Brain microvascular endothelial cell (primary cell): ENCODE measurements around the gene NEIL1.

Experiments
- DNase-seq: peaks from one replicate; pipeline ENCODE4 v3.0.0-alpha.2; 2020
- H3K27ac ChIP-seq: fragments of 250-450 bp; sonication (Bioruptor Pico); 2 replicates; pipeline ENCODE4 v1.5.1; 2020; ENCODE audit warnings: mild to moderate bottlenecking, moderate library complexity
- H3K27me3 ChIP-seq: fragments of 250-450 bp; sonication (Bioruptor Pico); replicated peaks from 2 replicates; pipeline ENCODE4 v1.5.1; 2020; ENCODE audit warnings: mild to moderate bottlenecking
- H3K36me3 ChIP-seq: fragments of 250-450 bp; sonication (Bioruptor Pico); replicated peaks from 2 replicates; pipeline ENCODE4 v1.5.1; 2020; ENCODE audit warnings: mild to moderate bottlenecking
- H3K4me3 ChIP-seq: 2 replicates; pipeline ENCODE4 v1.5.1; 2011; ENCODE audit warnings: low read depth, mild to moderate bottlenecking, control low read depth, low read length, moderate library complexity
- in situ Hi-C: cut with HindIII; loops from 2 replicates; pipeline ENCODE4 v1.10.0; 2017; ENCODE audit warnings: low sequenced_read_pairs, low pct_ligation_motif_present
- TF ChIP-seq, protein P1 (sequence below): IDR thresholded peaks from 2 replicates; pipeline ENCODE4 v1.5.1; 2011; ENCODE audit warnings: low read depth, mild to moderate bottlenecking, moderate library complexity, low read length, control low read depth, inconsistent platforms; ENCODE audit errors: missing control alignments

The NEIL1 gene

DNA sequence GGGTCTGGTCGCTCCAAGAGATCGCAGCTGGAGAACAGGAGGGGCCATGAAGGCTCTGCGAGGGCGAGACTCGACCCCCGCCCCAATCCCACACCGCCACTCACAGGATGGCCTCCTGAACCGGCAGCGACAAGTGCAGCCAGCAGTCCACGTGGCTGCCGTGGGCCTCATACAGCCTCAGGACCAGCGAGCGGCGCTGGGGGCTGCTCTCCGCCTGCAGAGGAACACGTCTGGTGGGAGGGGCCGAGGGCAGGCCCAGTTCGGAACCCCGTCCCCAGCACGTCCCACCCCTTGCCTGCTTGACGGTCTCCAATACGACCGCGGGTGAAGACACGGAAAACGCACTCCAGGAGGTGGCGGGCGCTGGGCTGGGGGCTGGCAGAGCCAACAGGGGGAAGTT, 9.2 kb downstream of the NEIL1 start:
- H3K36me3 ChIP-seq, result peaks cover 31% of the 10 kb centered on the region
- H3K4me3 ChIP-seq, result no peak overlapping the region
- no peak overlapping the region for H3K27ac ChIP-seq
- DNase-seq, result no peak
- in situ Hi-C loops, result no loop called here
- TF ChIP-seq, protein P1, sequence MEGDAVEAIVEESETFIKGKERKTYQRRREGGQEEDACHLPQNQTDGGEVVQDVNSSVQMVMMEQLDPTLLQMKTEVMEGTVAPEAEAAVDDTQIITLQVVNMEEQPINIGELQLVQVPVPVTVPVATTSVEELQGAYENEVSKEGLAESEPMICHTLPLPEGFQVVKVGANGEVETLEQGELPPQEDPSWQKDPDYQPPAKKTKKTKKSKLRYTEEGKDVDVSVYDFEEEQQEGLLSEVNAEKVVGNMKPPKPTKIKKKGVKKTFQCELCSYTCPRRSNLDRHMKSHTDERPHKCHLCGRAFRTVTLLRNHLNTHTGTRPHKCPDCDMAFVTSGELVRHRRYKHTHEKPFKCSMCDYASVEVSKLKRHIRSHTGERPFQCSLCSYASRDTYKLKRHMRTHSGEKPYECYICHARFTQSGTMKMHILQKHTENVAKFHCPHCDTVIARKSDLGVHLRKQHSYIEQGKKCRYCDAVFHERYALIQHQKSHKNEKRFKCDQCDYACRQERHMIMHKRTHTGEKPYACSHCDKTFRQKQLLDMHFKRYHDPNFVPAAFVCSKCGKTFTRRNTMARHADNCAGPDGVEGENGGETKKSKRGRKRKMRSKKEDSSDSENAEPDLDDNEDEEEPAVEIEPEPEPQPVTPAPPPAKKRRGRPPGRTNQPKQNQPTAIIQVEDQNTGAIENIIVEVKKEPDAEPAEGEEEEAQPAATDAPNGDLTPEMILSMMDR, result no peak
- no peaks in the 10 kb centered on the region for H3K27me3 ChIP-seq

DNA sequence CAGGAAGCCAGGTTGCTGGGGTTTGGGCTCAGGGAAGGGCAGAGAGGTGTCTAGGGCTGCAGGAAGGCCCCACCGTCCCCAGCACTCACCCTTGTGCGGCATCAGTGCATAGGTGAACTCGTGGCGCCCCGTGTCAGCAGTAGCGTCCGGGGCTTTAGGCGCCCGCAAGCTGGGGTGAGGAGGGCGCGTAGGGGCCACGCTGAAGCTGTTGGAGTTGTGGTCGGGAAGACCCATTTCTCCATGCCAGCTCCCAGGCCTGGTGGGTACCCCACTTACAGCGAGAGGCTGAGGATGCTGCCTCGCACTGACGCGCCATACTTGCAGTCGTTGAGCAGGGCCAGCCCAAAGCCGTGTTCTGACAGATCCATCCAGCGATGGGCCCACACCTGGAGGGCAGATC, 9.7 kb downstream of the NEIL1 start:
- Histone ChIP-seq H3K27ac (no peak overlapping the region), H3K36me3 (peaks cover 34% of the 10 kb centered on the region), H3K4me3 (no peak overlapping the region), H3K27me3 (no peaks in the 10 kb centered on the region)
- no peak for DNase-seq
- TF ChIP-seq, protein P1, result no peak
- in situ Hi-C loops, result no loop called here

DNA sequence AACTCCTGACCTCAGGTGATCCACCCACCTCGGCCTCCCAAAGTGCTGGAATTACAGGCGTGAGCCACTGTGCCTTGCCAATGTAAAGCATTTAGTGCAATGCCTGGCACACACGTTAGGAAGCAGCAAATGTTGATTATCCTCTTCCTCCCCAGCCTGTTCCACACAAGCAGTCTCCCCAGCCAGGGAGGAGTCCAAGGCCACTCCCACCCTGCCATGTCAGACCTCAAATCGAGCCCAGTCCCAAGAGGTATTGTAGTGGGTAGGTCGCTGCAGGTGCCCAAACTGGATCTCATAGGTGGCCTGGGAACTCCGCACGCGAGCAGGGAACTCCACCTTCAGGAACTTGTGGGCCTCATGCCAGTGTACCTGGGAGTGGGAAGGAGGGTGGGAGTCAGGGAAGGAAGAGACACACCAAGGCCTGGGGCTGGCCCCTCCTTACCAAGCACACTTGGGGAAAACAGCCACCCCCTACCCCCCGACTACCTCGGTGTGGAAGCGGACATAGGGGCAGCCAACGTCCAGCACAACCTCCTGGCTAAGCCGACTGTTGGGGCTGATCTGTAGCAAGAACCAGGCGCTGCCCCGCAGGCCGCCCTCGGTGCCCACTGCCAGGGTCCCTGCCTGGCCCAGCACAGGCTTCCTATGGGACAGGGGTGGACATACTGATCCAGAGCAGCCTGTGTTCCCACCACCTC, 11.3 kb downstream of the NEIL1 start:
- in situ Hi-C loops, result no loop called here
- TF ChIP-seq, protein P1, result no peak
- DNase-seq, result no peak
- H3K36me3 ChIP-seq, result peaks cover 45% of the 10 kb centered on the region
- no peak overlapping the region for H3K27ac ChIP-seq
- H3K4me3 ChIP-seq, result no peak overlapping the region
- H3K27me3 ChIP-seq, result no peaks in the 10 kb centered on the region

DNA sequence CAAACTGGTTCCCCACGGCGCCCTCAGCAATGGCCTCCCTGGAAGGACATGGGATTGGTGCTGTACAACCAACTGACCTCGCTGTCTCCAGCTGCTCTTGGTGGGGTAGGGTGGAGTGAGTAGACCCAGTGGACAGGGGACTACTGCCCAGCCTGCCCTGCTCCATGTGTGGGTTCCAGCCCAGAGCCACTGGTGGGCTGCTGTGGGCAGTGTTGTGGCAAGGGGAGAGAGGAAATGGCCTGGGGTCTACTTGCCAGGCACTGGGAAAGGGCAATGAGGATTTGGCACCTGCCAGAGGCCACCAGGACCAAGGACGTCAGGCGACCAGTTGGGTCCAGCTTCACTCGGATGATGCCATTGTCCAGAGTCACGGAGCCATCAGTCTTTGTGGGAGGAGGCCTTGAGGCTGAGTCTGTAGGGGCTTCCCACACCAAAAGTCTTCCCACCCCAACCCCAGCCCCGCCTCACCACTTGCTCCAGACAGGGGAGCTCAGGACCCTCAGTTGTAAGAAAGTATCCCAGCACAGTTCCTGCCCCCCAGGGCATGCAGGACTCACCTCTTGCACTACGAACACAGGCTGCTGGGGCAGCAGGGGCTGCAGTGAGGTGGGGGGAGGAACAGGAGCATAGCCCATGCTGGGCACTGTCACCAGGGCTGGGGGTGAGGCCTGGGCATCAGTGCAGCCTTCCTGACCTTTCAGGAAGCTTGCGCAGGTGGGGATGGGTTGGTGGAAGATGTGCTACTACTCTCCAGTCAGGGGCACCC, 12.1 kb downstream of the NEIL1 start:
- Histone ChIP-seq H3K27me3 (no peaks in the 10 kb centered on the region), H3K36me3 (peaks cover 47% of the 10 kb centered on the region), H3K27ac (no peak overlapping the region), H3K4me3 (no peak overlapping the region)
- in situ Hi-C loops, result no loop called here
- TF ChIP-seq, protein P1, result no peak
- DNase-seq, result no peak

DNA sequence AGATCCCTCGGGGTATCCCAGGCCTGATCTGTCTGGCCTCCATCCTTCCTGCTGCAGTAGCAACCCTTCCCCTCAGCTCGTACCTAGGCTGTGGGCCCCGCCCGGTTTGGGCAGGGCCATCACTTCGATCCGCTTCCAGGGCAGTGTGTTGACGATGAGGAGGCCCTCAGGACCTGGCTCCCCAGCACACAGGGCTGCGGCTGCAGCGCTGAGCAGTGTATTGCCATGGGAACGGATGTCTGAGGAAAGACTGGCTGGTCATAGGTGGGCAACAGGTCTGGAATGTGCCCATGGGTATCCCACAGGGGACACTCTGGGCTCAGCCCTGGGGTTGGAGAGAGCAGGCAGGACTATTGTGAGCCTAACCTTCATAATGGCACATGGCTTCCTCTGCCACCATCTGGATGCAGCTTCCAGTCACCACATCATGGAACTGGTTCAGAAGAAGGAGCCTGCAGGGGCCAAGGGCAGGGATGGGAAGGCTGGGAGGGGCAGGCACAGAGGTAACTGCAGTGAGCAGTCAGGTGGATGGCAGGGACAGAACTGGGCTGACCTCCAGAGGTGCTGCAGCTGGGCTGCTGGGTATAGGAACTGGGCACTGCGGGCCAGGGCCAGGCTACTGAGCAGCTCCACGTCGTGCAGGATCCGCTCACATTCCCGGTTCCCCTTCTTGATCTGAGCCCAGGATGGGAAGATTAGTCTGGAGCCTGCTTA, 12.9 kb downstream of the NEIL1 start:
- DNase-seq, result no peak
- H3K27ac ChIP-seq, result no peak overlapping the region
- no peak overlapping the region for H3K4me3 ChIP-seq
- TF ChIP-seq, protein P1, result no peak
- no peaks in the 10 kb centered on the region for H3K27me3 ChIP-seq
- in situ Hi-C loops, result no loop called here
- H3K36me3 ChIP-seq, result peaks cover 48% of the 10 kb centered on the region
